Stimulated activated CD4-positive, alpha-beta T cell treated with anti-CD3 and anti-CD28 coated beads, Interleukin-1b, Interleukin-23, amount 100 ng/mL, for 48 hours (primary cell): ENCODE results near the gene LGSN.
"Not testable (repeated sequence)": the region's sequence is repeated elsewhere in the genome, so short reads cannot be mapped to it uniquely, and the experiment has no call there.

Source experiments
- DNase-seq: peaks from one replicate; pipeline ENCODE4 v3.0.0-alpha.2; 2020

LGSN gene

GRCh38 chr6:63230027-63230426 is 89.8 kb downstream of the LGSN start:
- not testable (repeated sequence) for DNase-seq

- DNase-seq: not testable (repeated sequence)
These were observed 91.6 kb downstream of the LGSN start for GRCh38 chr6:63227928-63228894.

GRCh38 chr6:63225987-63226386 is 93.8 kb downstream of the LGSN start:
- DNase-seq: not testable (repeated sequence)
